ENCODE data around the gene STK32C. TPM values are rescaled to one million over a fixed set of nuclear protein-coding genes. Genes with fewer than 3 reads are reported as not detected.

The STK32C gene
- total RNA-seq, 1 donor from 2014 or later, result 9.9 TPM

- no peak for TF ChIP-seq CTCF (IDR thresholded peaks at IDR 0.05; ENCODE audit: unreplicated experiment)
- peaks cover 18% of the 10 kb centered on the region for H3K27me3 Mint-ChIP-seq (ENCODE audit: low read depth)
- H3K4me1 Mint-ChIP-seq, result no peaks in the 10 kb centered on the region
- DNase-seq (ENCODE audit: low spot score in 2 of 2, unreplicated experiment in 2 of 2), result no peak
- H3K27ac Mint-ChIP-seq, result no peak overlapping the region
- no peak overlapping the region for H3K4me3 Mint-ChIP-seq
- H3K9me3 Mint-ChIP-seq, result no peaks in the 10 kb centered on the region
- no peaks in the 10 kb centered on the region for H3K36me3 Mint-ChIP-seq
Observed at GRCh38 chr10:132158823-132159222, 148.9 kb downstream of the STK32C start.

GRCh38 chr10:132158122-132158741 lies 149.5 kb downstream of the STK32C start:
- no peak for TF ChIP-seq CTCF (IDR thresholded peaks at IDR 0.05; ENCODE audit: unreplicated experiment)
- DNase-seq (ENCODE audit: low spot score in 2 of 2, unreplicated experiment in 2 of 2), result no peak
- Mint-ChIP-seq H3K4me1 (no peaks in the 10 kb centered on the region), H3K4me3 (no peak overlapping the region), H3K27ac (no peak overlapping the region), H3K9me3 (no peaks in the 10 kb centered on the region), H3K36me3 (no peaks in the 10 kb centered on the region), H3K27me3 (ENCODE audit: low read depth) (peaks cover 13% of the 10 kb centered on the region)

Other genes starting within 250 kb of the STK32C start
- 1.2 to 1.4 TPM (median 1.3 TPM) in 3 replicates for gene JAKMIP3, start 242.0 kb downstream of the STK32C start, total RNA-seq
- gene DPYSL4, start 121.0 kb downstream of the STK32C start, total RNA-seq, result 13.1 to 18.6 TPM (median 14.4 TPM) in 3 replicates
- gene LRRC27, start 24.2 kb upstream of the STK32C start, total RNA-seq, result 15.2 to 17.0 TPM (median 16.1 TPM) in 3 replicates
- gene PWWP2B, start 89.2 kb upstream of the STK32C start, total RNA-seq, result 23.9 to 24.7 TPM (median 24.2 TPM) in 3 replicates
- 36.4 to 41.8 TPM (median 41.0 TPM) in 3 replicates for gene INPP5A, start 229.8 kb upstream of the STK32C start, total RNA-seq

Measured in mesothelial cell of epicardium (in vitro differentiated cells).